H1 (cell line): ENCODE measurements around the gene ADD3. TPM values are rescaled to one million over a fixed set of nuclear protein-coding genes. Genes with fewer than 3 reads are reported as not detected.

Experiments
- BCL11A ChIP-seq, 2 experiments: IDR thresholded peaks; one replicate each; pipeline ENCODE4 v1.6.1; 2011; ENCODE audit warnings: low read depth in 2 of 2, low read length in 2 of 2, mild to moderate bottlenecking in 2 of 2
- GABPA ChIP-seq: IDR thresholded peaks from 2 replicates; pipeline ENCODE4 v1.6.1; 2011; ENCODE audit warnings: mild to moderate bottlenecking, low read length, moderate library complexity, borderline replicate concordance; ENCODE audit not compliant: insufficient read depth
- KDM4A ChIP-seq: IDR thresholded peaks from one replicate; pipeline ENCODE4 v1.7.1; 2012; ENCODE audit warnings: low read depth, mild to moderate bottlenecking, moderate library complexity, low read length, inconsistent platforms; ENCODE audit not compliant: severe bottlenecking
- KDM5A ChIP-seq: fragments of 200-600 bp; IDR thresholded peaks from 2 replicates; pipeline ENCODE4 v1.7.1; 2012; ENCODE audit warnings: mild to moderate bottlenecking, low read length, inconsistent platforms, mixed read lengths
- NANOG ChIP-seq: IDR thresholded peaks from 2 replicates; pipeline ENCODE4 v1.6.1; 2011; ENCODE audit warnings: low read length, low read depth, mild to moderate bottlenecking, inconsistent platforms; ENCODE audit not compliant: insufficient read depth, poor library complexity, severe bottlenecking
- PHF8 ChIP-seq: fragments of 200-600 bp; sonication (generic); conservative IDR thresholded peaks from 2 replicates; pipeline ENCODE4 v1.7.1; 2012; ENCODE audit warnings: low read depth, mild to moderate bottlenecking, inconsistent platforms, low read length, moderate library complexity
- POLR2A ChIP-seq, 2 experiments: IDR thresholded peaks; 1 replicate in 1 of 2; 2 replicates in 1 of 2; pipeline ENCODE4 v1.6.1; 2011; ENCODE audit warnings: low read depth in 2 of 2, low read length in 2 of 2, mild to moderate bottlenecking in 2 of 2; ENCODE audit errors: control extremely low read depth in 1 of 2
- TBP ChIP-seq: IDR thresholded peaks from 2 replicates; pipeline ENCODE4 v1.6.1; 2011; ENCODE audit warnings: low read depth, low read length, improper control_type of control experiment
- polyA plus RNA-seq, 7 experiments: library from polyadenylated mRNA; depleted of rRNA in 3 of 7; stranded (reverse) in 5 of 7; unstranded in 2 of 7; fragments of >200 nt in 5 of 7; fragments of 200-250 nt in 2 of 7; gene quantifications; 1 replicate in 5 of 7; 2 replicates in 1 of 7; 4 replicates in 1 of 7; pipeline versions ENCODE4 v1.2.1 to v1.2.3, GENCODE V29; 2011 to 2013; ENCODE audit warnings: missing spikeins in 2 of 7, mixed read lengths in 2 of 7
- total RNA-seq: library from RNA; stranded (reverse); fragmentation: NEBNext Ultra II Directional; extraction: Animal tissue kit (Norgen Biotek cat#: 25700); gene quantifications from 2 replicates; pipeline ENCODE4 v1.2.1, GENCODE V29; 2021
- TF ChIP-seq, protein P1 (sequence below): fragments of 300-600 bp; sonication (generic); IDR thresholded peaks from 2 replicates; pipeline ENCODE4 v1.7.1; 2012; ENCODE audit warnings: low read length, moderate library complexity, mild to moderate bottlenecking, inconsistent platforms; ENCODE audit not compliant: insufficient replicate concordance

Gene ADD3
- total and polyA plus RNA-seq, 2 of the 8 experiments (the other 6 are each of a cell fraction or from before 2014, with no cell fraction given) = 44.7 to 85.6 TPM

DNA sequence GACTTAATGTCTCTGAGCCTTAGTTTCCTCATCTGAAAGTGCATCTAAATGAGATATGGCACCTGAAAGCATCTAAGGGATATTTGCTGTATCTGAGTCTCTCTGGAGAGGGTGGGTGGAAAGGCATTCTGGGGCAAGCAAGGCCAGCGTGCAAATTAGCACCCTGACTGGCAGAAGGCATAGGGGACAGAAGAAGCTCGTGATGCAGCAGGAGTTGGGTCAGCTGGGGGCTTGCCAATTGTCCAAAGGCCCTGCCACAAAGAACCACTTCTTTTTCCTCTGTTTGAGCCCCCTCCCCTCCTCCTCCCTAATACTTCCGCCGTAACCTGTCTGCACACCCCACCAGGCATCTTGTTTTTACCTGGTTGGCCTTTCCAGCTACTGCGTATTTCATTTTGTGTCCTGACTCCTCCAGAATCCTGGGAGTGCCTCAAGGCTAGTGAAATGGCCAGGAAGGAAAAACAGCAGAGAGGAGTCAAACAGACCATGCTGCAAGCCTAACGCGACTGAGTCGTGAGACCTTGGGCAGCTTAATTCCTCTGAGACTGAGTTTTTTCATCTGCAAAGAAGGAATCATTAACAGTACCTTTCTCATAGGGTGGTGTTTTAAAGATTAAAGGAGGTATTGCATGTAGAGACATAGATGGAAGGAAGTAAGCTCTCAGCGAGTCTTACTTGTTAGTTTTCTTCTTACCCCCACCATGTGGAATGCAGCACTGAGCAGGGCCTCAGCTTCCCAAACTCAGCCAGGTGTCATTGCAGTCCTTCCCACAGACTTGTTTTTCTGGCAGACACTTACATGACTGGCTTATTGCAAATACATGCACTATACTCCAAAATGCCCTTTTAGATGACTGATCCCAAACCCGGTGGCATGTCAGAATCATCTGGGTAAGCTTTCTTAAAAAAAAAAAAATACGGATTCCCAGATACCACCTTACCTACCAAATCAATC is 150.5 kb downstream of the ADD3 start (continued):
- TF ChIP-seq, protein P1, sequence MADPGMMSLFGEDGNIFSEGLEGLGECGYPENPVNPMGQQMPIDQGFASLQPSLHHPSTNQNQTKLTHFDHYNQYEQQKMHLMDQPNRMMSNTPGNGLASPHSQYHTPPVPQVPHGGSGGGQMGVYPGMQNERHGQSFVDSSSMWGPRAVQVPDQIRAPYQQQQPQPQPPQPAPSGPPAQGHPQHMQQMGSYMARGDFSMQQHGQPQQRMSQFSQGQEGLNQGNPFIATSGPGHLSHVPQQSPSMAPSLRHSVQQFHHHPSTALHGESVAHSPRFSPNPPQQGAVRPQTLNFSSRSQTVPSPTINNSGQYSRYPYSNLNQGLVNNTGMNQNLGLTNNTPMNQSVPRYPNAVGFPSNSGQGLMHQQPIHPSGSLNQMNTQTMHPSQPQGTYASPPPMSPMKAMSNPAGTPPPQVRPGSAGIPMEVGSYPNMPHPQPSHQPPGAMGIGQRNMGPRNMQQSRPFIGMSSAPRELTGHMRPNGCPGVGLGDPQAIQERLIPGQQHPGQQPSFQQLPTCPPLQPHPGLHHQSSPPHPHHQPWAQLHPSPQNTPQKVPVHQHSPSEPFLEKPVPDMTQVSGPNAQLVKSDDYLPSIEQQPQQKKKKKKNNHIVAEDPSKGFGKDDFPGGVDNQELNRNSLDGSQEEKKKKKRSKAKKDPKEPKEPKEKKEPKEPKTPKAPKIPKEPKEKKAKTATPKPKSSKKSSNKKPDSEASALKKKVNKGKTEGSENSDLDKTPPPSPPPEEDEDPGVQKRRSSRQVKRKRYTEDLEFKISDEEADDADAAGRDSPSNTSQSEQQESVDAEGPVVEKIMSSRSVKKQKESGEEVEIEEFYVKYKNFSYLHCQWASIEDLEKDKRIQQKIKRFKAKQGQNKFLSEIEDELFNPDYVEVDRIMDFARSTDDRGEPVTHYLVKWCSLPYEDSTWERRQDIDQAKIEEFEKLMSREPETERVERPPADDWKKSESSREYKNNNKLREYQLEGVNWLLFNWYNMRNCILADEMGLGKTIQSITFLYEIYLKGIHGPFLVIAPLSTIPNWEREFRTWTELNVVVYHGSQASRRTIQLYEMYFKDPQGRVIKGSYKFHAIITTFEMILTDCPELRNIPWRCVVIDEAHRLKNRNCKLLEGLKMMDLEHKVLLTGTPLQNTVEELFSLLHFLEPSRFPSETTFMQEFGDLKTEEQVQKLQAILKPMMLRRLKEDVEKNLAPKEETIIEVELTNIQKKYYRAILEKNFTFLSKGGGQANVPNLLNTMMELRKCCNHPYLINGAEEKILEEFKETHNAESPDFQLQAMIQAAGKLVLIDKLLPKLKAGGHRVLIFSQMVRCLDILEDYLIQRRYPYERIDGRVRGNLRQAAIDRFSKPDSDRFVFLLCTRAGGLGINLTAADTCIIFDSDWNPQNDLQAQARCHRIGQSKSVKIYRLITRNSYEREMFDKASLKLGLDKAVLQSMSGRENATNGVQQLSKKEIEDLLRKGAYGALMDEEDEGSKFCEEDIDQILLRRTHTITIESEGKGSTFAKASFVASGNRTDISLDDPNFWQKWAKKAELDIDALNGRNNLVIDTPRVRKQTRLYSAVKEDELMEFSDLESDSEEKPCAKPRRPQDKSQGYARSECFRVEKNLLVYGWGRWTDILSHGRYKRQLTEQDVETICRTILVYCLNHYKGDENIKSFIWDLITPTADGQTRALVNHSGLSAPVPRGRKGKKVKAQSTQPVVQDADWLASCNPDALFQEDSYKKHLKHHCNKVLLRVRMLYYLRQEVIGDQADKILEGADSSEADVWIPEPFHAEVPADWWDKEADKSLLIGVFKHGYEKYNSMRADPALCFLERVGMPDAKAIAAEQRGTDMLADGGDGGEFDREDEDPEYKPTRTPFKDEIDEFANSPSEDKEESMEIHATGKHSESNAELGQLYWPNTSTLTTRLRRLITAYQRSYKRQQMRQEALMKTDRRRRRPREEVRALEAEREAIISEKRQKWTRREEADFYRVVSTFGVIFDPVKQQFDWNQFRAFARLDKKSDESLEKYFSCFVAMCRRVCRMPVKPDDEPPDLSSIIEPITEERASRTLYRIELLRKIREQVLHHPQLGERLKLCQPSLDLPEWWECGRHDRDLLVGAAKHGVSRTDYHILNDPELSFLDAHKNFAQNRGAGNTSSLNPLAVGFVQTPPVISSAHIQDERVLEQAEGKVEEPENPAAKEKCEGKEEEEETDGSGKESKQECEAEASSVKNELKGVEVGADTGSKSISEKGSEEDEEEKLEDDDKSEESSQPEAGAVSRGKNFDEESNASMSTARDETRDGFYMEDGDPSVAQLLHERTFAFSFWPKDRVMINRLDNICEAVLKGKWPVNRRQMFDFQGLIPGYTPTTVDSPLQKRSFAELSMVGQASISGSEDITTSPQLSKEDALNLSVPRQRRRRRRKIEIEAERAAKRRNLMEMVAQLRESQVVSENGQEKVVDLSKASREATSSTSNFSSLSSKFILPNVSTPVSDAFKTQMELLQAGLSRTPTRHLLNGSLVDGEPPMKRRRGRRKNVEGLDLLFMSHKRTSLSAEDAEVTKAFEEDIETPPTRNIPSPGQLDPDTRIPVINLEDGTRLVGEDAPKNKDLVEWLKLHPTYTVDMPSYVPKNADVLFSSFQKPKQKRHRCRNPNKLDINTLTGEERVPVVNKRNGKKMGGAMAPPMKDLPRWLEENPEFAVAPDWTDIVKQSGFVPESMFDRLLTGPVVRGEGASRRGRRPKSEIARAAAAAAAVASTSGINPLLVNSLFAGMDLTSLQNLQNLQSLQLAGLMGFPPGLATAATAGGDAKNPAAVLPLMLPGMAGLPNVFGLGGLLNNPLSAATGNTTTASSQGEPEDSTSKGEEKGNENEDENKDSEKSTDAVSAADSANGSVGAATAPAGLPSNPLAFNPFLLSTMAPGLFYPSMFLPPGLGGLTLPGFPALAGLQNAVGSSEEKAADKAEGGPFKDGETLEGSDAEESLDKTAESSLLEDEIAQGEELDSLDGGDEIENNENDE = no peak
- TF ChIP-seq BCL11A (IDR thresholded peaks at IDR 0.05; ENCODE audit: low read depth in 2 of 2, low read length in 2 of 2) = no peak
- TF ChIP-seq TBP = no peak
- no peak for TF ChIP-seq POLR2A (IDR thresholded peaks at IDR 0.05; ENCODE audit: control extremely low read depth in 1 of 2, low read depth in 2 of 2, low read length in 2 of 2)
- no peak for TF ChIP-seq KDM4A
- TF ChIP-seq NANOG = no peak
- no peak for TF ChIP-seq KDM5A
- TF ChIP-seq GABPA = no peak
- no peak for TF ChIP-seq PHF8
